GM19035 (cell line): ENCODE data around the gene PDE11A.
A peak's percentile ranks its signal among the peaks of the same experiment; 100 is the strongest.
"Not testable (repeated sequence)": the region's sequence is repeated elsewhere in the genome, so short reads cannot be mapped to it uniquely, and the experiment has no call there.

Source experiments
- ATAC-seq: cut with Tn5 transposase; IDR thresholded peaks from one replicate; pipeline ENCODE4 v1.9.1; 2021; ENCODE audit not compliant: unreplicated experiment

Gene PDE11A

GRCh38 chr2:178072383-178073301, at the start of gene PDE11A:
Gene PDE11A (minus strand): TSS chr2:178072777. CDS start chr2:178072437, 340 bp downstream.
- peak; percentile 48 for ATAC-seq

- ATAC-seq = no peak
Measured at GRCh38 chr2:178119179-178119922, 46.8 kb upstream of the PDE11A start.

GRCh38 chr2:178117725-178118124, 45.1 kb upstream of the PDE11A start:
- no peak for ATAC-seq

GRCh38 chr2:178115271-178115670, 42.7 kb upstream of the PDE11A start:
- ATAC-seq = no peak

- ATAC-seq = peak; percentile 46
Measured at GRCh38 chr2:178114462-178114861, 41.9 kb upstream of the PDE11A start.

GRCh38 chr2:178112202-178113152, 39.9 kb upstream of the PDE11A start, which contains the start of gene RBM45:
Gene RBM45 (plus strand): TSS chr2:178112437. CDS start chr2:178112547, 110 bp downstream.
- peak; percentile 83 for ATAC-seq

- no peak for ATAC-seq
Measured at GRCh38 chr2:178111743-178112142, 39.2 kb upstream of the PDE11A start.

GRCh38 chr2:178110681-178111080, 38.1 kb upstream of the PDE11A start:
- ATAC-seq = no peak

GRCh38 chr2:178109813-178110212, 37.2 kb upstream of the PDE11A start:
- no peak for ATAC-seq

- ATAC-seq = no peak
Measured at GRCh38 chr2:178108176-178108575, 35.6 kb upstream of the PDE11A start.

- ATAC-seq = no peak
Measured at GRCh38 chr2:178106053-178106452, 33.5 kb upstream of the PDE11A start.

GRCh38 chr2:178105566-178105965, 33.0 kb upstream of the PDE11A start:
- no peak for ATAC-seq

GRCh38 chr2:178101321-178102079, 28.9 kb upstream of the PDE11A start:
- no peak for ATAC-seq

- no peak for ATAC-seq
Measured at GRCh38 chr2:178093471-178093870, 20.9 kb upstream of the PDE11A start.

GRCh38 chr2:178088774-178089270, 16.2 kb upstream of the PDE11A start:
- no peak for ATAC-seq

- ATAC-seq = no peak
Measured at GRCh38 chr2:178084273-178084672, 11.7 kb upstream of the PDE11A start.

GRCh38 chr2:178082408-178083045, 9.9 kb upstream of the PDE11A start:
- ATAC-seq = no peak

- ATAC-seq = not testable (repeated sequence)
Measured at GRCh38 chr2:178079279-178079678, 6.7 kb upstream of the PDE11A start.

GRCh38 chr2:178076130-178076529, 3.6 kb upstream of the PDE11A start:
- ATAC-seq = no peak
